Colonic mucosa (tissue), 4 donors: ENCODE results near the gene PRODH. TPM values are rescaled to one million over a fixed set of nuclear protein-coding genes. Genes with fewer than 3 reads are reported as not detected.
"Not testable (repeated sequence)": the region's sequence is repeated elsewhere in the genome, so short reads cannot be mapped to it uniquely, and the experiment has no call there.

ENCODE experiments used
- DNase-seq: peaks from one replicate; pipeline ENCODE4 v3.0.0-alpha.2; 2020
- H3K27ac ChIP-seq: fragments of 200-600 bp; one replicate; pipeline ENCODE4 v1.8.0; 2021
- H3K27me3 ChIP-seq: fragments of 200-600 bp; one replicate; pipeline ENCODE4 v1.8.0; 2021
- H3K36me3 ChIP-seq: fragments of 200-600 bp; one replicate; pipeline ENCODE4 v1.8.0; 2021
- H3K4me1 ChIP-seq: fragments of 200-600 bp; one replicate; pipeline ENCODE4 v1.8.0; 2021; ENCODE audit warnings: mild to moderate bottlenecking
- H3K4me3 ChIP-seq: fragments of 200-600 bp; one replicate; pipeline ENCODE4 v1.8.0; 2021
- H3K9ac ChIP-seq, 2 donors: one replicate each; pipeline ENCODE4 v1.7.0; 2013; ENCODE audit warnings: control low read depth in 2 of 2, low read depth in 2 of 2, low read length in 2 of 2
- H3K9me3 ChIP-seq: fragments of 200-600 bp; one replicate; pipeline ENCODE4 v1.8.0; 2021
- intact Hi-C: fragments of 100-400 bp; cut with DNase I; formaldehyde crosslinking; loops from one replicate; pipeline ENCODE4 v1.14.1; 2022
- total RNA-seq, 2 donors: library from RNA; stranded (reverse); fragmentation: NEBNext Ultra II Directional in 1 of 2; extraction: Animal tissue kit (Norgen Biotek cat#: 25700) in 1 of 2; gene quantifications; one replicate each; pipeline ENCODE4 v1.2.1, GENCODE V29; 2021
- TF ChIP-seq, protein P1 (sequence below): fragments of 200-600 bp; IDR thresholded peaks from one replicate; pipeline ENCODE4 v1.8.0; 2022; ENCODE audit warnings: antibody characterized with exemption, mild to moderate bottlenecking
- donor health status: healthy.
- donor health status: DM: no; HTN: no; CAD: no.
- donor health status: DM: no; HTN: no; CAD: no.

PRODH gene
- total RNA-seq, 2 donors from 2014 or later, result 11.1 to 11.6 TPM

DNA sequence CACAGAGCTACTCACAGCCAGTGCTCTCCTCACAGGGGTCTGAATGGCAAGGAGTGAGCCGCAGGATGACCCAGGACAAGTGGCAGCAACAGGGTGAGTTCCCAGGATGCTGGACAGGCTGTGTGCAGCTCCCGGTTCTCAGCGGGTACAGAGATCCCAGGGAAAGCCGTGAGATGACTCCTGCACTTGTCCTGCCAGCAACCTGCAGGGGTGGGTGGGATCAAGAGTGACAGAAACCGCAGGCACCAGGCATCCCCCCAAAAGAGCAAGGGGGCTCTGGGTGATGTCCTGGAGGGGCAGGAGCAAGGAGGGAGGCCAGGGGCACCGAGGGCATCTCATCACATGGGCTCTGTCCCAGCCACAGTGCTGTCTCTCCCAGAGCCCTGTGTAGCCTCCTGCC lies 15.9 kb upstream of the PRODH start:
- Histone ChIP-seq H3K4me1 (no peaks in the 10 kb centered on the region), H3K36me3 (no peaks in the 10 kb centered on the region), H3K27me3 (no peaks in the 10 kb centered on the region), H3K9ac (no peak overlapping the region), H3K27ac (no peak overlapping the region), H3K9me3 (no peaks in the 10 kb centered on the region), H3K4me3 (no peak overlapping the region)
- intact Hi-C loops, result no loop called here
- TF ChIP-seq, protein P1, sequence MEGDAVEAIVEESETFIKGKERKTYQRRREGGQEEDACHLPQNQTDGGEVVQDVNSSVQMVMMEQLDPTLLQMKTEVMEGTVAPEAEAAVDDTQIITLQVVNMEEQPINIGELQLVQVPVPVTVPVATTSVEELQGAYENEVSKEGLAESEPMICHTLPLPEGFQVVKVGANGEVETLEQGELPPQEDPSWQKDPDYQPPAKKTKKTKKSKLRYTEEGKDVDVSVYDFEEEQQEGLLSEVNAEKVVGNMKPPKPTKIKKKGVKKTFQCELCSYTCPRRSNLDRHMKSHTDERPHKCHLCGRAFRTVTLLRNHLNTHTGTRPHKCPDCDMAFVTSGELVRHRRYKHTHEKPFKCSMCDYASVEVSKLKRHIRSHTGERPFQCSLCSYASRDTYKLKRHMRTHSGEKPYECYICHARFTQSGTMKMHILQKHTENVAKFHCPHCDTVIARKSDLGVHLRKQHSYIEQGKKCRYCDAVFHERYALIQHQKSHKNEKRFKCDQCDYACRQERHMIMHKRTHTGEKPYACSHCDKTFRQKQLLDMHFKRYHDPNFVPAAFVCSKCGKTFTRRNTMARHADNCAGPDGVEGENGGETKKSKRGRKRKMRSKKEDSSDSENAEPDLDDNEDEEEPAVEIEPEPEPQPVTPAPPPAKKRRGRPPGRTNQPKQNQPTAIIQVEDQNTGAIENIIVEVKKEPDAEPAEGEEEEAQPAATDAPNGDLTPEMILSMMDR, result no peak
- DNase-seq, result no peak

DNA sequence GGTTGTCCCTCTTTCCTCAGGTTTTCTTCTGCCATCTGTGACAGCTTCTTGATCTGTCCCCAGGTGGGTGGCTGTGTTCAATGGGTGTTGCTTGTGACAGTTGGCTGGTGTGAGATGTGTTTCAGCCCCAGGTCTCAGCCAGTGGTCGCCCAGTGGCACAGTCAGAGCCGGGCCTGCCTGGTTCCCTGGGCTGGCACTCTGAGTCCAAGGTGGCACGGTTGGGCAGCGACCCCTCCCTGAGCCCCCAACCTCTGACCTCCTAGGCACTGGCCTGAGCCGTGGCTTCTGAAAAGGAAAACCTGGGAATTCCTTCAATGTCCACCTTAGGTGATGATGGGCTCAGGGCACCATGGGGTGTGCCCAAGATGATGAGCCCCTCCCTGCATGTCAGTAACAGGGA lies 14.0 kb upstream of the PRODH start:
- Histone ChIP-seq H3K4me3 (no peak overlapping the region), H3K36me3 (no peaks in the 10 kb centered on the region), H3K27me3 (no peaks in the 10 kb centered on the region), H3K27ac (no peak overlapping the region), H3K4me1 (no peaks in the 10 kb centered on the region), H3K9me3 (no peaks in the 10 kb centered on the region), H3K9ac (no peak overlapping the region)
- TF ChIP-seq, protein P1, result no peak
- intact Hi-C loops, result no loop called here
- DNase-seq, result no peak

DNA sequence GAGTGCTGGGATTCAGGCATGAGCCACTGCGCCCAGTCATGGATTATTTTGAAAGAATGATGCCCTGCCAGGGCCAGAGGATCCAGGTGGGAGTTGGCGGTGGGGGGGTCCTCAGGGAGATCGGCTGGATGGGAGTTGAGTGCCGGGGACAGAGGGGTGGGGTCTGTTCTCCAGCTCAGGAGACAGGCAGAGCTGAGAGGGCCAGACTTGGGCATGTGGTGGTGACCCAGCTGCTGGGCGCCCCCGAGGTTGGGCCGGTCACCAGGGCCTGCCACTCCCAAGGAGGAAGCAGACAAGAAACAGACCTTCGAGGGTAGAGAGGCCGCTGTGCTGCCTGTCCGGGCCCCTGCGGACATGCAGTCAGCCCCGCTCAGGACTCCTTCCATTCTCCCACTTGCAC lies 11.8 kb upstream of the PRODH start:
- Histone ChIP-seq H3K9me3 (no peaks in the 10 kb centered on the region), H3K4me3 (no peak overlapping the region), H3K4me1 (no peaks in the 10 kb centered on the region), H3K27me3 (no peaks in the 10 kb centered on the region), H3K9ac (no peak overlapping the region), H3K27ac (no peak overlapping the region), H3K36me3 (no peaks in the 10 kb centered on the region)
- TF ChIP-seq, protein P1, result no peak
- intact Hi-C loops, result no loop called here
- DNase-seq, result peak; percentile 12

DNA sequence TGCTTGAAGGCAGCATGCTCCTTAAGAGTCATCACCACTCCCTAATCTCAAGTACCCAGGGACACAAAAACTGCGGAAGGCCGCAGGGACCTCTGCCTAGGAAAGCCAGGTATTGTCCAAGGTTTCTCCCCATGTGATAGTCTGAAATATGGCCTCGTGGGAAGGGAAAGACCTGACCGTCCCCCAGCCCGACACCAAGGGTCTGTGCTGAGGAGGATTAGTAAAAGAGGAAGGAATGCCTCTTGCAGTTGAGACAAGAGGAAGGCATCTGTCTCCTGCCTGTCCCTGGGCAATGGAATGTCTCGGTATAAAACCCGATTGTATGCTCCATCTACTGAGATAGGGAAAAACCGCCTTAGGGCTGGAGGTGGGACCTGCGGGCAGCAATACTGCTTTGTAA lies 11.0 kb upstream of the PRODH start:
- H3K36me3 ChIP-seq, intact Hi-C loops, DNase-seq, H3K27ac ChIP-seq, H3K4me3 ChIP-seq, H3K4me1 ChIP-seq, H3K9ac ChIP-seq, H3K9me3 ChIP-seq, H3K27me3 ChIP-seq: not testable (repeated sequence)

DNA sequence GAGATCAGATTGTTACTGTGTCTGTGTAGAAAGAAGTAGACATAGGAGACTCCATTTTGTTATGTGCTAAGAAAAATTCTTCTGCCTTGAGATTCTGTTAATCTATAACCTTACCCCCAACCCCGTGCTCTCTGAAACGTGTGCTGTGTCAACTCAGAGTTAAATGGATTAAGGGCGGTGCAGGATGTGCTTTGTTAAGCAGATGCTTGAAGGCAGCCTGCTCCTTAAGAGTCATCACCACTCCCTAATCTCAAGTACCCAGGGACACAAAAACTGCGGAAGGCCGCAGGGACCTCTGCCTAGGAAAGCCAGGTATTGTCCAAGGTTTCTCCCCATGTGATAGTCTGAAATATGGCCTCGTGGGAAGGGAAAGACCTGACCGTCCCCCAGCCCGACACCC lies 2.6 kb upstream of the PRODH start:
- intact Hi-C loops, H3K9ac ChIP-seq, H3K4me1 ChIP-seq, H3K4me3 ChIP-seq, H3K9me3 ChIP-seq, H3K27me3 ChIP-seq, H3K27ac ChIP-seq, H3K36me3 ChIP-seq: not testable (repeated sequence)
- peak; percentile 15 for DNase-seq

DNA sequence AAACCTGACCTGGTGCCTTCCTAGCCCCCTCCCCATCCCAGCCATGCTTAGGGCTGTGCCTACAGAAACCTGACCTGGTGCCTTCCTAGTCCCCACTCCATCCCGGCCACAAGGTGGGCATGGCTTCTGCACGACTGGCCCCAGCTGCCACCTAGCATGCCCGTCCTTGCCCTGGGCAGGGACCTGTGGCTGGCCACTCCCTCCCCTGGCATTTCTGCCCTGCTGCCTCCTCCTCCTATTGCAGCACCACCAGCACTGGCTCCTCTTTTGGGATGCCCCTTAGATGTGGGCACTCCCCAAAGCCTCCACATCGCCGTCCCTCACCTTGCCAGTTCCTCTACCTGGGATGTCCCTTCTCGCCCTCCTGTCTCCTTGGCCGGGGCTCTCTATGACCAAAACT lies 1.4 kb downstream of the PRODH start:
- intact Hi-C loops, H3K9ac ChIP-seq, H3K9me3 ChIP-seq, H3K36me3 ChIP-seq, H3K4me3 ChIP-seq, H3K4me1 ChIP-seq, H3K27ac ChIP-seq, DNase-seq, H3K27me3 ChIP-seq: not testable (repeated sequence)

DNA sequence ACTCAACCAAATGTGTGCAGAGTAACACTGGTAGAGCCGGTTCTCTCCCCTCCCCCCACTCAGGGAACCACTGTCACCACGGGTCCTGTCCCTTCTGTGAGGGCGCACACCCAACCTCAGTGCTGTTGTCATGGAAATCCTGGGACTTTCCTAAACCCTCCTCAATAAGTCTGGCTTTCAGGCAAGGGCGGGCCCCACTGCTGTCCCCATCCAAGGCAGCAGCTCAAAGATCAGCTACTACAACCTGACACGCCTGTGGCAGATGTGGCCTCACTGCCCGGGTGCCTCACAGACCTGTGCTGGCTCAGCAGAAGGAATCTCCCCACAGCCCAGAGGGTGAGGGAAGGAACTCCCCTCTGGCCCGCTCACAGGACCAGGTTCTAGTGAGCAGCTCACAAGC lies 2.2 kb downstream of the PRODH start:
- no peaks in the 10 kb centered on the region for H3K4me1 ChIP-seq
- H3K4me3 ChIP-seq, result no peak overlapping the region
- H3K27ac ChIP-seq, result no peak overlapping the region
- intact Hi-C loops, result no loop called here
- DNase-seq, result no peak
- TF ChIP-seq, protein P1, result no peak
- H3K27me3 ChIP-seq, result no peaks in the 10 kb centered on the region
- no peak overlapping the region for H3K9ac ChIP-seq
- H3K9me3 ChIP-seq, result no peaks in the 10 kb centered on the region
- no peaks in the 10 kb centered on the region for H3K36me3 ChIP-seq
